Parathyroid adenoma (tissue), 2 donors: ENCODE results near the gene AUTS2.

Experiments
- H2AFZ ChIP-seq: fragments of 300-600 bp; sonication (generic); one replicate; pipeline ENCODE4 v1.7.0; 2017; ENCODE audit warnings: antibody characterized with exemption, mild to moderate bottlenecking
- H3K27ac ChIP-seq: fragments of 300-600 bp; sonication (generic); one replicate; pipeline ENCODE4 v1.7.0; 2017
- H3K27me3 ChIP-seq: fragments of 300-600 bp; sonication (generic); one replicate; pipeline ENCODE4 v1.7.0; 2017; ENCODE audit warnings: low read length; ENCODE audit not compliant: control insufficient read depth, insufficient read depth
- H3K36me3 ChIP-seq: fragments of 300-600 bp; sonication (generic); one replicate; pipeline ENCODE4 v1.7.0; 2017; ENCODE audit warnings: low read length; ENCODE audit not compliant: control insufficient read depth, insufficient read depth
- H3K4me1 ChIP-seq: fragments of 300-600 bp; sonication (generic); one replicate; pipeline ENCODE4 v1.7.0; 2017; ENCODE audit warnings: control low read depth
- H3K4me2 ChIP-seq: fragments of 300-600 bp; sonication (generic); one replicate; pipeline ENCODE4 v1.7.0; 2017; ENCODE audit warnings: low read length
- H3K4me3 ChIP-seq: fragments of 300-600 bp; sonication (generic); one replicate; pipeline ENCODE4 v1.7.0; 2017; ENCODE audit warnings: low read depth, low read length
- H3K79me2 ChIP-seq: fragments of 300-600 bp; sonication (generic); one replicate; pipeline ENCODE4 v1.7.0; 2017; ENCODE audit warnings: control low read depth
- H3K9ac ChIP-seq: fragments of 300-600 bp; sonication (generic); one replicate; pipeline ENCODE4 v1.7.0; 2017; ENCODE audit warnings: mild to moderate bottlenecking
- H3K9me3 ChIP-seq: fragments of 300-600 bp; sonication (generic); one replicate; pipeline ENCODE4 v1.7.0; 2017; ENCODE audit warnings: low read length; ENCODE audit not compliant: control insufficient read depth
- CTCF ChIP-seq: fragments of 300-600 bp; sonication (generic); IDR thresholded peaks from one replicate; pipeline ENCODE4 v1.7.0; 2017; ENCODE audit warnings: antibody characterized with exemption, mild to moderate bottlenecking
- donor health status: primary hyperparathyroidism.

AUTS2 gene

GRCh38 chr7:69912141-69912540 lies 313.9 kb downstream of the AUTS2 start:
- Histone ChIP-seq H3K27ac (no peak overlapping the region), H2AFZ (no peak overlapping the region), H3K4me3 (no peak overlapping the region), H3K27me3 (no peaks in the 10 kb centered on the region), H3K79me2 (no peaks in the 10 kb centered on the region), H3K9ac (no peak overlapping the region), H3K4me2 (no peak overlapping the region), H3K4me1 (no peaks in the 10 kb centered on the region), H3K36me3 (no peaks in the 10 kb centered on the region), H3K9me3 (no peaks in the 10 kb centered on the region)
- no peak for TF ChIP-seq CTCF

- Histone ChIP-seq H3K27me3 (no peaks in the 10 kb centered on the region), H3K79me2 (no peaks in the 10 kb centered on the region), H3K4me1 (no peaks in the 10 kb centered on the region), H3K36me3 (no peaks in the 10 kb centered on the region), H3K9me3 (no peaks in the 10 kb centered on the region), H3K27ac (no peak overlapping the region), H2AFZ (no peak overlapping the region), H3K9ac (no peak overlapping the region), H3K4me2 (no peak overlapping the region), H3K4me3 (no peak overlapping the region)
- TF ChIP-seq CTCF, result no peak
These were observed 314.6 kb downstream of the AUTS2 start for GRCh38 chr7:69912846-69913245.

- H3K27me3 ChIP-seq, result no peaks in the 10 kb centered on the region
- no peak overlapping the region for H3K4me3 ChIP-seq
- no peaks in the 10 kb centered on the region for H3K9me3 ChIP-seq
- no peak overlapping the region for H3K4me2 ChIP-seq
- H3K27ac ChIP-seq, result no peak overlapping the region
- no peaks in the 10 kb centered on the region for H3K4me1 ChIP-seq
- H2AFZ ChIP-seq, result no peak overlapping the region
- H3K36me3 ChIP-seq, result no peaks in the 10 kb centered on the region
- no peaks in the 10 kb centered on the region for H3K79me2 ChIP-seq
- no peak overlapping the region for H3K9ac ChIP-seq
- TF ChIP-seq CTCF, result no peak
These were observed 321.3 kb downstream of the AUTS2 start for GRCh38 chr7:69919426-69920111.

GRCh38 chr7:69920797-69921196 lies 322.5 kb downstream of the AUTS2 start:
- H3K9ac ChIP-seq, result no peak overlapping the region
- H3K4me2 ChIP-seq, result no peak overlapping the region
- H3K27ac ChIP-seq, result no peak overlapping the region
- no peaks in the 10 kb centered on the region for H3K36me3 ChIP-seq
- H3K4me3 ChIP-seq, result no peak overlapping the region
- H3K79me2 ChIP-seq, result no peaks in the 10 kb centered on the region
- TF ChIP-seq CTCF, result no peak
- H3K9me3 ChIP-seq, result no peaks in the 10 kb centered on the region
- no peak overlapping the region for H2AFZ ChIP-seq
- no peaks in the 10 kb centered on the region for H3K27me3 ChIP-seq
- no peaks in the 10 kb centered on the region for H3K4me1 ChIP-seq
